Ramos (cell line): ENCODE measurements around the gene GALNT18.

ENCODE experiments used
- in situ Hi-C: fragments of 300-500 bp; cut with MboI; formaldehyde crosslinking; loops from one replicate; pipeline ENCODE4 v1.14.3; 2022; ENCODE audit warnings: low sequenced_read_pairs; ENCODE audit not compliant: unreplicated experiment

GALNT18 gene

DNA sequence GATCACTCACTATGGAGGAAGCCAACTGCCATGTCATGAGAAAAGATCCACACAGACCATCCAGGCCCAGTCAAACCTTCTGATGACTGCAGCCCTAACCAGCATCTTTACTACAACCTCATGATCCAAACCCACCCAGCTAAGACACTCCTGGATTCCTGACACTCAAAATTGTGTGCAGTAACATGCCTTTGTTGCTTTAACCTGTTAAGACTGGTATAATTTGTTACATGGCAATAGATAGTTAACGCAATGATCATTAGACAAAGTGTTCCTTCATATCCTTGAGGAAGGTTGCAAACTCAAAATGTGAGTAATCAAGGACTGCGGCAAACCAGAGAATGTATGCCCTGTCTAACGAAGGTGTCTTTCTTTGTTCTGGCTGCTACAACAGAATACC is 221.7 kb downstream of the GALNT18 start:
- in situ Hi-C loops = no loop called here

DNA sequence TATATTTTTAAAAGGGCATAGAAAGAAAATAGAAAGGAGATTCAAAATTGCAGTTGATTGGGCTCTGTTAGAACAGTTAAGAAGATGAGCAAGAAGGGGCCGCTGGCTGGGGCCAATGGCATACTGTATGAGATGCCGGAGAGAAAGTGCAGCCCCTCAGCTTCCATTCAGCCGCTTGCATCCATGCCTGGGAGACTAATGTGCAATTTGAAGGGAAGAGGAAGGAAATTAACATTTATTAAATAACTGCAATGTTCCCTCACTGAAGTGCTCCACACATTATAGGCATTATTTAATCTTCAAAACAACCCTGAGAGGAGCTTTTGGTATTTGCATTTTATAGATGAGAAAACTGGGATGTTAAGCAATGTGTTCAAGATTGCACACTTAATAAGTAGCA is 224.0 kb downstream of the GALNT18 start:
- in situ Hi-C loops = no loop called here

DNA sequence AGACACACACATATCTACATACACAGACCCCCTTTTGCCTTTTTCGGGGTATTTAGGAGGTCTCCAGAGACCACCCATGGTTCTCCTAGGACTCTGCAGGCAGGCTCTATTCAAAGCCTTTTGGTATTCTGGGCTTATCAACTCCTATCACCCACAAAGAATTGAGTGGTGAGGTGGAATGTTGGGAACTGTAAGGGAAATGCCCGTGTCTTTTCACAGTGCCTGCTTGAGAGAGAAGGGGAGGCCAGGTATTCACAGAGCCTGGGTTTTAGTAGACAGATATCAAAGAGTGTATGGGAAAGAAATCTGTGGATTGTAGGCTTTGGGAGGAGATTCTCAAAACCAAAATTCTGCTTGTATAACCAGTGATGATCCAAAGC is 224.8 kb downstream of the GALNT18 start:
- in situ Hi-C loops = no loop called here

DNA sequence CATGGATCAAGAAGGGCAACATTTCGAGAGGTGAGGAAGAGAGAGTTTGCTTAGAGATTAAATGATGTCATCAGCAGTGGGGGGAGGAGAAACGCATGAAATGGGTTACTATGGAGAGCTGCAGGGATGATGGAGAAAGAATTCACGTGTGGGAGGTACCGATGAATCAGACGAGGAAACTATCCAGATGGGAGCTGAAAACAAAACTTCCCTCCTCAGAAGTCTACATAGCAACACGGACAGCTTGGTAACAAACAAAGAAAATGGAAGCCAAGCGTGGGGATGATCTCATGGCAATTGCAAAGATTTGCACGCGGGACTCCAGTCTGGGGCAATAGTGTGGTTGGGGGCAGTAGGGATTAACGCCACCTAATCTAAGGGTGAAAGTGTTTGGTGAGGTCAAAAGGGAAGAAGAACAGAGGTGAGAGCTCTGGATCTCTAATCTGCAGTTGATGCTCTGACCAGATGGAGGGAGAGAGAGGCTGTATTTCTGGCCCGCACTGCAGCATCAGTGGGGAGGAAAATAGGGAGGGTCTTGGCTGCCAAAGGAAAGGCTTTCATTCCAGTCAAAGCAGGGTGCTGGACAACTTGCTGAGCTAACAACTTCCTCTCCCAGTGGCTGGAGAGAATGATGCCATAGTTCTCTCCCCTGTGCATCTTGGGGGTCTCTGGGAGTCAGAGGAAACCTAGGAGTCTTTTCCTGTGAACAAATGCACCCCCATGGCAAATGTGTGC is 225.3 kb downstream of the GALNT18 start:
- in situ Hi-C loops = no loop called here

DNA sequence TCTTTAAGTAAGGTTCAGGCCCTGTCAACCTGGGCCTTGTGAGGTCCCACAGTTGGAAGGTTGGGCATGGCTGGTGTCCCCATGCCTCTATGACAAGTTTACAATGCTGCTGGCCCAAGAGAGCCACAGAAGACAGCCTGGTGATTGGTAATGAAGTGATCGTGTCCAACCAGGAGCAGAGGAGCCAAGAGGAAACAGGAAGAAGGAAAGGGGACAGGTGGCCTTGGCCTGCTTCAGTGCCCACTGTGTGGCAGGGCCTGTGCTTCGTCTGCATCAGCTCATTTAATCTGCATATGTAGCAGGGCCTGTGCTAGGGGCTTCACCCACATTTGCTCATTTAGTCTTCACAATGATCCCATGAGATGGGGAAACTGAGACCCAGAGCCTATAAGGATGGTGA is 226.7 kb downstream of the GALNT18 start:
- in situ Hi-C loops = no loop called here

DNA sequence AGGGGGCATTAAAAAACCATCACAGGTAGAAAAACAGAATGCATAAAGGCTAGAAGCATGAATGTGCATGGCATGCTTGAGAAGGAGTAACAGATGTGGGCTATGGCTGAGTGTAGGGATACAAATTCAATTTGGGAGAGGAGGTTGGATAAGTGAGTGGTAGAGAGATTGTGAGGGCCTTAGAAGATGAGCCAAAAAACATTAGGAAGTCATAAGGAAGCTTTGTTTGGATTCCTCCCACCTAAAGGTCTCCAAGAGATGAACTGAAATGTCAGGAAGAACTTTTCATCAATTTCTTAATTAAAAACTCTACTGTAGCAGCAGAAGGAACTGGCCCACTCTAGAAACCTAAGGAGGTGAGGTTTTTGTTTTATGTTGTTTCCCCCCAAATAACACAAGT is 227.6 kb downstream of the GALNT18 start:
- in situ Hi-C loops = no loop called here

DNA sequence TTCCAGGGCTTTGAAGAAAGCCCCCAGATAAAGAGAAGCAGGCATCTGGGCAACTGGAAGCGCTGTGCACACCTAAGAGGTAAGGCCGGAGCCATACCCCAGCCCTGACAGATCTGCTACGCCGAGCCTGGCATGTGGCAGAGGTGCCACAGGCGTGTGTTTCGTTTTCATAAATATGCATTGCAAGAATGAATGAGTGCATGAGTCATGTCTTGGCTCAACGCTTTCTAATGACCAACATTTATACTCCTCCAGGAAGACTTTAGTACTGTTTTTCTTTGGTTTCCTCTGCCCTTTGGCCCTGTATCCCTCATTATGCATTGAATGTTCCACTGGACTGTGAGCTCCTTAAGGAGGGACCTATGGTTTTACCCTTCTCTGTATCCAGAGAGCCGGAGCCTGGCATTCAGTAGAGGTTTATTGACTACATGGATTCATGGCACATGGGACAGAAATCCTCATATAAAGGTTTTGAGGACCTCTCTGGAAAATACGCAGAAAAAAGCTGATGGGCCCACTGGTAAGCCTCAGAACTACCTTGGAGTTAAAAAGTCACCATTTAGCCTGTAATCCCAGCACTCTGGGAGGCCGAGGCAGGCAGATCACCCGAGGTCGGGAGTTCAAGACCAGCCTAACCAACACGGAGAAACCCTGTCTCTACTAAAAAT is 229.9 kb downstream of the GALNT18 start:
- in situ Hi-C loops = no loop called here

DNA sequence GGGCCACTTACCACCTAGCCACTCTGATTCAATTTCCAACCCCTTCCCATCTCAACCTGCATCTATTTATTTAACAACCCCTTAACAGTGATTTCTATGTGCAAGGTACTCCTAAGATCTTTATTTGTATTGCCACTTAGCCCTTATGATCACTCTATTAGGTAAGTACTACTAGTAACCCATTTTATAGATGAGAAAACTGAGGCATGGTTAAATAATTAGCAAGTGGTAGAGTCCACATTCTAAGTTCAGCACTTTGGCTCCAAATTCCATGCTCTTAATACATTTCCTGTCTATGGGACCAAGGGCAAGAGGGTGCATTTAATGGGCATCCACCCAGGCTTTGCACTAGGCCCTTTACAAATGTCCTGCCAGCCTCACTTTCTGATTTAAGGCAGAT is 230.6 kb downstream of the GALNT18 start:
- in situ Hi-C loops = no loop called here

DNA sequence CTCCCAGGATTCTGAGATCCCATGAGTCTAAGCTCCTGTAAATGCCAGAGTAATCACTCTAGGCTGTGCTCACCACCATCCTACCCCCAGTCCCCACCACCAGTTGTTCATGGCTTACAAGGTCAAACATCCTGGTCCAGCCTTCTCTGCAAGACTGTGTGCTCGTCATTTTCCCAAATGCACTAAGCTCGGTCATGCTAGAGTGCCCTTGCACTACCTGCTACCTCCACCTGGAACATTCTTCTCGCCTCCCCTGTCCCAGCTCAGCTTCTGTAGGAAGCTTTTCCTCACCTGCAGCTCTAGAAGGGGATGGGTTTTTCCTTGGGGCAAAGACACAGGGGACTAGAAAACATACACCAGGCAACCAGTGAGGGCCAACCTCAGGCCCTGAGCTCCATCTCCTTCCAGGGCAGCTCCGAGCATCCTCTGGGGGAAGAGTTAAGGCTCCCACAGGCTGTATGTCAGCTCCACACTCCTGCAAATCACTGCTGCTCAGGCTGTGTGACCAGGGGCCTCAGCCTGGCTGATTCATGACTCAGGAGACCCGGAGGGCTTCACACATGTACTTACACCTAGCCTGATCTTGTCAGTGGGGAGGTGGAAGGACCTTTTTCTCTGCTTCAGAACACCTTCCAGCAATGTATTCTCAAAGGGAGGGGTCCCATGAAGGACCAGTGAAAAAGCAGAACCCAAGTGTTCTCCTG is 231.6 kb downstream of the GALNT18 start:
- in situ Hi-C loops = no loop called here

DNA sequence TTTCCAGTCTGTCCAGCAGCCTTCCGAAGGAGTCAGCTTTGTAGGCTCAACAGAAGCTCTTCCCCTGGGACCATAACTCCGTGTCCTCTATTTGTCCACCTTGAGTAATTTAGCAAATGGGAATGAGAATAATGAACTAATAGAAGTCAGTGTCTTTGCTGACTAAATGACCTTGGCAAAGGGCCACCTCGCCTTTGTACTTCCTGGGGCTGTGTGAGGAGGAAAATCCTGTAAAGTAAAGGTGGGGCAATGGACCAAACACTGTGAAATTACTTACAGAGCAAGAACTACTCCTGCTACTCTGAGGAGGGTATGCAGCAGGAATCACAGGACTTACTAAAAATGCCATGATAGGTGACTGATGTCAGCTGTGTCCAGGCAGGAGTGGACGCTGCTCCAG is 232.6 kb downstream of the GALNT18 start:
- in situ Hi-C loops = no loop called here

DNA sequence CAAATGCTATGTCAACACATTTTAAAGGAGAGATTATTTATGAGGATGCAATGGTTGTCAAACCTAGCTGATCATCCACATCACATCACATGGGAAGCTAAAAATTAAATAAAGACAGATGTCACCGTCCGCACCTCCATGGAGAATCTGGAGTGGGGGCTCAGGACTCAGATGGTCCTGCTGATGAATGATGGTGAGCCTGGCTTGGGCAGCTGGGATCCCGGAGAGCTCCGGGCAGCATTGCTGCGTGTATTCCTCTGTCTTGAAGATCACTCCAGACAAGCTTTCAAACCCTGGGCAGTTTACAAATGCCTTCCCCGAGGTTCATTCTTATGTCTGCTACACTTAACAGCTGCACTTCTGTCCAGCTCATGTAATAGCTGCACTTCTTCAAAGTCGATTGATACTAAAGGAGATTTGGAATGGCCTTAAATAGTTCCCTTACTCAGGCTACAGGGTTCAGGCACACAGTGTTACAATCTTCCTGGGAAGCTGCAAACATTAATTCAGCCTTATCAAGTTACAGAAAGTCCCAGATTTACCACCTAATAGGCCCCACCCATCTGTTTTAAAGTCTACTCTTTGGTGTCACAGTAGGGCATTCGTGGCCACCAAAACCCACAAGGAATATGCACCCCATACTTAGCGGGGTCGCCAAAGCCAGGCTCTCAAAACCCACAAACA is 234.0 kb downstream of the GALNT18 start:
- in situ Hi-C loops = no loop called here

DNA sequence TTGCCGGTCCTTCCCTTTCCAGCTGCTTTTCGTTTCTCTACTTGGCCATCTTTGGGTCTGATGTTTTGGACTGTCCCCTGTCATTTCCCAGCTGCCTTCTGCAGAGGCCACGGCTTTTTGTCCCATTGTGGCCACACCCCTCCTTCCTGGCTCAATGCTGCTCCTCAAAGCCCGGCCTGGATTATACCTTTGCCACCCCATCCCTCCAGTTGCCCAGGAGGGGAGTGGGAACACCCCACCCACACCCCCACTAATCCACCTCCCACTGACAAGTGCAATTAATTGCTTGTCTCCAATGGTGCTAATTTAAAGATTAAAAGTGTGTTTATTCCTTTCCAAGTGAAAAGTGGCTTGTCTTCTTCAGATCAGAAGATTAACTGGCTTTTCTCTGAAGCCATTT is 234.6 kb downstream of the GALNT18 start:
- in situ Hi-C loops = no loop called here

DNA sequence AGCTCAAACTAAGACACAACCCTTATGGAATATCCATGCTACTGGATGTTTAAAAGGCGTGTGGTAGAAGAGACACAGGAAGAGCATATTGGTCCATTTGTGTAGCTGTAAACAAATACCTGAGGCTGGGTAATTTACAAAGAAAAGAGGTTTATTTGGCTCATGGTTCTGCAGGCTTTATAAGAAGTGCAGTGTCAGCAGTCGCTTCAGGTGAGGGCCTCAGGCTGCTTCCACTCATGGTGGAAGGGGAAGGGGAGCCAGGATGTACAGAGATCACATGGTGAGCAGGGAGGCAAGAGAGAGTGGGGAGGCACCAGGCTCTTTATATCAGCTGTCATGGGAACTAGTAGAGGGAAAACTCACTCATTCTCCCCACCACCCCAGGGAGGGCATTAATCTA is 237.0 kb downstream of the GALNT18 start:
- in situ Hi-C loops = no loop called here

DNA sequence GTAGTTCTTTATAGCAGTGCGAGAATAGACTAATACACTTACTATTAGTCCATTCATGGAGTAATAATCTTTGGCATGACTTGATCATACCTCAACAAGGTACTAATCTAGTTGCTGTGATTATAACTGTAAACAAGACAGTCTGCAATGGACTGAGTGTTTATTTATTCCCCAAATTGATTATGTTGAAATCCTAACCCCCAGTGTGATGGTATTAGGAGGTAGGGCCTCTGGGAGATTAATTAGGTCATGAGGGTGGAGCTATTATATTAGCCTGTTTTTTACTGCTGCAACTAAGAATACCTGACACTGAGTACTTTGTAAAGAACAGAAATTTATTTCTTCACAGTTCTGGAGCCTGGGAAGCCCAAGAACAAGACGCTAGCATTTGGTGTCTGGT is 237.8 kb downstream of the GALNT18 start:
- in situ Hi-C loops = no loop called here

DNA sequence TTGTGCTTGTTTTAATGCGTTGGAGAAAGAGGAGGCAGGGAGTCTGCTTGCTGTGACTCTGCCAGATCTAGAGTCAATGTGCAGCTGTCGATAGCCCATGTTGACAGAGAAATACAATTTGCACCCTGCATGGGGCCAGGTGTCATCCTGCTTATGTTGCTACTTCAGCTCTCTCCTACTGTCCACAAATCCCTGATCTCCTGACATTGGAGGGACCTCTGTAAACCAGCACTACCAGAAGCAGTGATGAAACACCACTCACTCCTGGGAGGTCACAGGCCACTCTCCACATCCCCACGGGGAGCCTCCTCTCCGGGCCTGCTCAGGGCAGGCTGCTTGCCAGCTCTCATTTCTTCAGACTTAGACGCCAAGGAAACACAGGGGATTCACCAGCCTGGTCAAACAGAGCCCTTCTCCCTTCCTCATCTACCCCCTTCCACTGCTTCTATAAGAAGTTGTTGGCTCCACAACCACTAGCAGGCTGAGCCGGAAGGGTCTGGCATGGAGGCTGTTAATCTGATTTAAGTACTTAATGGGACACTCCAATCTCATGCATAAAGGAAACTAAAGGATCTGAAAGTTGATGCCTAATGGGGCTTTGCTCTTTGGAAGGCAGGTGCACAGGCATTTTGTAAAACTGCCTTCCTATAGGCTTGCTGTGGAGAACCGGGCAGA is 238.8 kb downstream of the GALNT18 start:
- in situ Hi-C loops = no loop called here

DNA sequence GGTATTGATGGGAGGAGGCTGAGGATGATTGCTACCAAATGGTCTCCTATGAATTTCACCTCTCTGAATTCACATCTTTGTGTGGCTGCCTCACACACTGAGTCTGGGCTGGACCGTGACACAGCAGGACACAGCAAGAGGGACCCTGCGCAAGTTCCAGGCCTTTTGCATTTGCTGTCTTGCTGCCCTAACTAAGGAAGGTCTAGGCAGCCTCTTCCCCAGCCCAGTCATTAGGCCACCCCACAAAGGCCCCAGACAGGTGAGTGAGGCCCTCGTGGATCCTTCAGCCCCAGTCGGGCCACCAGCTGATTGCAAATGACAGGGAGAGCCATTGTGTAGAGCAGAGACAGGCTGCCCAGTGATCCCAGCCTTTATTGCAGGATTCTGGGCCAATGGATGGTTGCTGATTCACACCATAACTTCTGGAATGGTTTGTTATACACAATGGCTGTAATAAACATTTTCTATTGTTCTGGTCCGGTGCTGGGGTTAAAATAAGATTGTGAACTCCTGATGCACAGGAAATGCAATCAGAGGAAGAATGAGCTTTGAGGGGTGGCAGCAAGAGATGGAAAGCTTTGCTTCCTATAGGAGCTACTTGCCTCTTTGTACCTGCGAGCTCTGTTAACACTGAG is 240.2 kb downstream of the GALNT18 start:
- in situ Hi-C loops = no loop called here

DNA sequence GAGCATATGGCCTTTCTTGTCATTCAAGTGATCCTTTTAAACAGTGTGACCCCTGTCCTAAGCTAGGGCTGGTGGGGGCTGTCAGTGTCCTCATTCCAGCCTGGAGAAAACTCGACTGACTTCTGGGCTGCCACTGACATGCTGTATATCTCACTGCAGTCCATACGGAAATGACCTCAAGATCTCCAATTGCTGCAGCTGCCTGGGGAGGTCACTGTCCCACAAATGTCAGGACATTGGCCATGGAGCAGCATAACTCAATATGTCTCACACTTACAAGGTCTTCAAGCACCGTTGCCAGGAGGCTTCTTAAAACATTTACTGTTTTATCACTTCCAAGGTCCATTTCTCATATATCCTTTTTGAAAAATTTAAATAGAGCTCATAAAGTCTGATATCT is 240.9 kb downstream of the GALNT18 start:
- in situ Hi-C loops = no loop called here

DNA sequence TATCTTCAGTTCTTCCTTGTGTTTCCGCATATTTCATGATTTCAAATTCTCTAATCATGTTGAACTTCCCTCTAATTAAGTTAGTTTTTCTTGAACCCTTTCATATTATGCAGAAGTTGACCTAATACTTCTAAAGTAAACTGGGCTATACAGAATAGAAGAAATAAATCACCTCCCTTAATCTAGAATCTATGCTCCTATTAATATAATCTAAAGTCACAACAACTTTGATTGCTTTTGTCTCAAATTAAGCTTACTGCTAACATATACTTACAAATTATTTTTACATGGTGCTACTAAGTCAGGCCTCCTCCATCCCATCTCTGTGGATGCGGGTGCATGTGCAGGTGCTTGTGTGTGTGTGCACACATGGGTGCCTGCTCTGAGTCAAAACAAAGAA is 241.5 kb downstream of the GALNT18 start:
- in situ Hi-C loops = no loop called here

DNA sequence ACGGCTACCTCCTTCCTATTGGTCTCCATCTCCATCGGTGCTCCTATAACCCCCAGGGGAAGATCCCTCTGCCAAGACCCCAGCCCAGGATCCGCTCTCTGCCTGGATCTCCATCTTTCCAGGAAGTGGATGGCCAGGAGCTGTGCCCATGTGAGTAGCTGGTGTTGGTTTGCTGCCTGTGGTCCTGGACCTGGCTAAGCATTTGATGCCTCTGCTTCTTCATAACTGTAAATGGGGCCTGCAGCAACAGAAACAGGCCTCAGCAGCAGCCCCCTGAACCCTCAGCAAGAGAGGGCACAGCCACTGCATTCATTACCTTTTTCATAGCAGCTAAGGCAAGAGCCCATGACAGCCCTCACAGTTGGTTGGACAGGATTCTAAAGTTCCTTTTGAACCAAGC is 242.1 kb downstream of the GALNT18 start:
- in situ Hi-C loops = no loop called here
